ENCODE results near the gene TMOD4.
"Not testable (repeated sequence)": the region's sequence is repeated elsewhere in the genome, so short reads cannot be mapped to it uniquely, and the experiment has no call there.

Gene TMOD4

GRCh38 chr1:151175863-151176262 lies at the start of gene TMOD4:
Gene TMOD4 (minus strand): TSS chr1:151175981. CDS start chr1:151174875, 1,106 bp downstream.
- in situ Hi-C loops (cut with HindIII; ENCODE audit: low sequenced_read_pairs), result no loop called here

- in situ Hi-C loops (cut with HindIII; ENCODE audit: low sequenced_read_pairs), result no loop called here
These were observed 46.3 kb upstream of the TMOD4 start for GRCh38 chr1:151222130-151222529.

- in situ Hi-C loops (cut with HindIII; ENCODE audit: low sequenced_read_pairs), result no loop called here
These were observed 45.8 kb upstream of the TMOD4 start for GRCh38 chr1:151221616-151222015.

GRCh38 chr1:151213560-151213959 lies 37.8 kb upstream of the TMOD4 start:
- in situ Hi-C loops (cut with HindIII; ENCODE audit: low sequenced_read_pairs), result no loop called here

GRCh38 chr1:151211972-151212705 lies 36.4 kb upstream of the TMOD4 start:
- in situ Hi-C loops (cut with HindIII; ENCODE audit: low sequenced_read_pairs), result no loop called here

- in situ Hi-C loops (cut with HindIII; ENCODE audit: low sequenced_read_pairs), result no loop called here
These were observed 35.0 kb upstream of the TMOD4 start for GRCh38 chr1:151210830-151211229.

GRCh38 chr1:151205381-151205965 lies 29.7 kb upstream of the TMOD4 start:
- in situ Hi-C loops (cut with HindIII; ENCODE audit: low sequenced_read_pairs), result loop anchor here (5.0 kb wide), 1 partner anchor 42 kb away; no protein-coding TSS in a partner anchor

- in situ Hi-C loops (cut with HindIII; ENCODE audit: low sequenced_read_pairs), result no loop called here
These were observed 24.2 kb upstream of the TMOD4 start for GRCh38 chr1:151199873-151200581.

- in situ Hi-C loops (cut with HindIII; ENCODE audit: low sequenced_read_pairs), result no loop called here
These were observed 22.7 kb upstream of the TMOD4 start, which contains the start of gene PIP5K1A for GRCh38 chr1:151198254-151199127. Gene PIP5K1A (plus strand): TSS chr1:151198552. CDS start chr1:151198997, 445 bp downstream.

GRCh38 chr1:151197863-151198253 lies 22.1 kb upstream of the TMOD4 start:
- in situ Hi-C loops (cut with HindIII; ENCODE audit: low sequenced_read_pairs), result no loop called here

GRCh38 chr1:151196292-151196800 lies 20.6 kb upstream of the TMOD4 start:
- in situ Hi-C loops (cut with HindIII; ENCODE audit: low sequenced_read_pairs), result no loop called here

- in situ Hi-C loops (cut with HindIII; ENCODE audit: low sequenced_read_pairs), result not testable (repeated sequence)
These were observed 19.3 kb upstream of the TMOD4 start for GRCh38 chr1:151194894-151195594.

- in situ Hi-C loops (cut with HindIII; ENCODE audit: low sequenced_read_pairs), result no loop called here
These were observed 18.1 kb upstream of the TMOD4 start for GRCh38 chr1:151193856-151194255.

GRCh38 chr1:151193304-151193703 lies 17.5 kb upstream of the TMOD4 start:
- in situ Hi-C loops (cut with HindIII; ENCODE audit: low sequenced_read_pairs), result no loop called here

GRCh38 chr1:151192047-151192446 lies 16.3 kb upstream of the TMOD4 start:
- in situ Hi-C loops (cut with HindIII; ENCODE audit: low sequenced_read_pairs), result no loop called here

GRCh38 chr1:151189637-151190445 lies 14.1 kb upstream of the TMOD4 start, which contains the start of gene VPS72:
Gene VPS72 (minus strand): TSS chr1:151190197. CDS start chr1:151190121, 76 bp downstream.
- in situ Hi-C loops (cut with HindIII; ENCODE audit: low sequenced_read_pairs), result no loop called here

- in situ Hi-C loops (cut with HindIII; ENCODE audit: low sequenced_read_pairs), result not testable (repeated sequence)
These were observed 12.9 kb upstream of the TMOD4 start for GRCh38 chr1:151188667-151189066.

GRCh38 chr1:151187205-151187604 lies 11.4 kb upstream of the TMOD4 start:
- in situ Hi-C loops (cut with HindIII; ENCODE audit: low sequenced_read_pairs), result no loop called here

GRCh38 chr1:151184211-151184610 lies 8.4 kb upstream of the TMOD4 start:
- in situ Hi-C loops (cut with HindIII; ENCODE audit: low sequenced_read_pairs), result no loop called here
